ENCODE measurements around the gene KCTD12. TPM values are rescaled to one million over a fixed set of nuclear protein-coding genes. Genes with fewer than 3 reads are reported as not detected.
"Not testable (repeated sequence)": the region's sequence is repeated elsewhere in the genome, so short reads cannot be mapped to it uniquely, and the experiment has no call there.

KCTD12 gene
- total RNA-seq: 383 TPM
- polyA plus RNA-seq: 59.7 TPM

- WGBS: under 1% methylated on average over 83 of the region's 83 CpGs
- peak within 1 kb of the TSS; percentile 85 for H3K27ac ChIP-seq (ENCODE audit: low read depth)
- DNase-seq (ENCODE audit: extremely low spot score): peak; percentile 65
These were observed at the start of gene KCTD12 for GRCh38 chr13:76886292-76887075. Gene KCTD12, minus strand, starts transcription at chr13:76886405. Its CDS starts 257 bp downstream, at chr13:76886148.

DNA sequence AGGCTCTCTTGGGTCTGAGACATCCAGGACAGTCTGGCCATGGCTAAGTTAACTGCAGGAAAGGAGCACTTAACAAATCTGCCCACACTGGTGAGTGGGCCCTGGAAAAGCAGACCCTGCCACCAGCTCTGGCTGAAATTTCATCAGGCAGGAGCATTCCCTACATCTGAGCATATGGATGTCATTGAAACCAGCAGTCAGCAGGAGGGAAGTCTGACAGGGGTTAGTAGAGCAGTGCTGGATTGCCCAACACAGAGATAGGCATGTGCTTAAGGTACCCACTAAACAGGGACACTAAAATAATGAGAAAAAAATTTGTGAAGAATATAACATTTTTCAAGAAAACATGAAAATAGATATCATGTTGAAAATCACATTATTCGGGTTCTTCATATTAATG, 48.5 kb upstream of the KCTD12 start:
- 95% methylated on average over 1 of the region's 1 CpG for WGBS
- H3K4me1 ChIP-seq (ENCODE audit: insufficient read depth): no peaks in the 10 kb centered on the region
- no peak for DNase-seq (ENCODE audit: extremely low spot score)
- no peak overlapping the region for H3K27ac ChIP-seq (ENCODE audit: low read depth)
- H3K4me3 ChIP-seq (ENCODE audit: low read depth, low read length): no peak overlapping the region
- no peaks in the 10 kb centered on the region for H3K36me3 ChIP-seq (ENCODE audit: insufficient read depth)

More at GRCh38 chr13:76886292-76887075, at the start of gene KCTD12:
- Histone ChIP-seq H3K4me1 (ENCODE audit: insufficient read depth) (no peaks in the 10 kb centered on the region), H3K4me3 (ENCODE audit: low read depth, low read length) (peak within 1 kb of the TSS; percentile 69), H3K36me3 (ENCODE audit: insufficient read depth) (no peaks in the 10 kb centered on the region)

GRCh38 chr13:76932076-76932475, 45.9 kb upstream of the KCTD12 start:
- 52% methylated on average over 4 of the region's 4 CpGs for WGBS
- DNase-seq (ENCODE audit: extremely low spot score): no peak
- Histone ChIP-seq H3K36me3 (ENCODE audit: insufficient read depth) (no peaks in the 10 kb centered on the region), H3K27ac (ENCODE audit: low read depth) (no peak overlapping the region), H3K4me3 (ENCODE audit: low read depth, low read length) (no peak overlapping the region), H3K4me1 (ENCODE audit: insufficient read depth) (no peaks in the 10 kb centered on the region)

- H3K4me1 ChIP-seq (ENCODE audit: insufficient read depth): no peaks in the 10 kb centered on the region
- H3K36me3 ChIP-seq (ENCODE audit: insufficient read depth): no peaks in the 10 kb centered on the region
- no peak for DNase-seq (ENCODE audit: extremely low spot score)
- no peak overlapping the region for H3K4me3 ChIP-seq (ENCODE audit: low read depth, low read length)
- no peak overlapping the region for H3K27ac ChIP-seq (ENCODE audit: low read depth)
- WGBS: 64% methylated on average over 2 of the region's 2 CpGs
These were observed 43.7 kb upstream of the KCTD12 start for GRCh38 chr13:76929851-76930374.

DNA sequence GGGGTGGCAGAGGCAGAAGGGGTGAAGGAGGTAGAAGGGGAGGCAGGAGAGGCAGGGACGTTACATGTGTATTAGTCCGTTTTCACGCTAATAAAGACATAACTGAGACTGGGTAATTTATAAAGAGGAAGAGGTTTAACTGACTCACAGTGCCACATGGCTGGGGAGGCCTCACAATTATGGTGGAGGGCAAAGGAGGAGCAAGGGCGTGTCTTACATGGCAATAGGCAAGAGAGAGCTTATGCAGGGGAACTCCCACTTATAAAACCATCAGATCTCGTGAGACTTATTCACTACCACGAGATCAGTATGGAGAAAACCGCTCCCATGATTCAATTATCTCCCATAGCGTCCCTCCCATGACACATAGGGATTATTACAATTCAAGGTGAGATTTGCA, 43.1 kb upstream of the KCTD12 start:
- no peak for DNase-seq (ENCODE audit: extremely low spot score)
- WGBS: 90% methylated on average over 8 of the region's 8 CpGs
- no peak overlapping the region for H3K4me3 ChIP-seq (ENCODE audit: low read depth, low read length)
- no peaks in the 10 kb centered on the region for H3K36me3 ChIP-seq (ENCODE audit: insufficient read depth)
- H3K27ac ChIP-seq (ENCODE audit: low read depth): no peak overlapping the region
- H3K4me1 ChIP-seq (ENCODE audit: insufficient read depth): no peaks in the 10 kb centered on the region

GRCh38 chr13:76928456-76928855, 42.3 kb upstream of the KCTD12 start:
- no peak for DNase-seq (ENCODE audit: extremely low spot score)
- Histone ChIP-seq H3K4me3 (ENCODE audit: low read depth, low read length) (no peak overlapping the region), H3K4me1 (ENCODE audit: insufficient read depth) (no peaks in the 10 kb centered on the region), H3K27ac (ENCODE audit: low read depth) (no peak overlapping the region), H3K36me3 (ENCODE audit: insufficient read depth) (no peaks in the 10 kb centered on the region)
- whole genome bisulfite sequencing: 62% methylated on average over 3 of the region's 3 CpGs

- Histone ChIP-seq H3K4me1 (ENCODE audit: insufficient read depth) (no peaks in the 10 kb centered on the region), H3K4me3 (ENCODE audit: low read depth, low read length) (no peak overlapping the region), H3K36me3 (ENCODE audit: insufficient read depth) (no peaks in the 10 kb centered on the region), H3K27ac (ENCODE audit: low read depth) (no peak overlapping the region)
- WGBS: 82% methylated on average over 5 of the region's 5 CpGs
- DNase-seq (ENCODE audit: extremely low spot score): no peak
These were observed 41.8 kb upstream of the KCTD12 start for GRCh38 chr13:76927955-76928354.

DNA sequence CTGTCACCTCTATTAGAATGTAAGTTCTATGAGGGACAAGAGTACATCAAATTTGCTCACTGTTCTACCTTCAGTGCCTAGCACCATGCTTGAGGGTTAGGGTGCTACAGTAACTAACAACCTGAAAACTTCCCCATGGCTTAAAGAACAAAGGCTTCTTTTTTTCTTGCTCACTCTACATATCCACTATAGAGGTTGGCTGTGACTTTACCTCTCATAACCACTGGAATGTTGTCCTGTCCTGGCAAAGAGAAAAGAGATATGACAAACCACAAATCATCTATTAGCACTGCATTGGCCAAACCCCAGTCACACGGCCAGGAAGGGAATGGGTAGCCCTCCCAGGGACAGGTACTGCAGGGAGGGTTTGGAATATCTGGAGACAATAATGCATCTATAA, 38.9 kb upstream of the KCTD12 start:
- Histone ChIP-seq H3K36me3 (ENCODE audit: insufficient read depth) (no peaks in the 10 kb centered on the region), H3K27ac (ENCODE audit: low read depth) (no peak overlapping the region), H3K4me3 (ENCODE audit: low read depth, low read length) (no peak overlapping the region), H3K4me1 (ENCODE audit: insufficient read depth) (no peaks in the 10 kb centered on the region)
- WGBS: 76% methylated on average over 1 of the region's 1 CpG
- DNase-seq (ENCODE audit: extremely low spot score): no peak

DNA sequence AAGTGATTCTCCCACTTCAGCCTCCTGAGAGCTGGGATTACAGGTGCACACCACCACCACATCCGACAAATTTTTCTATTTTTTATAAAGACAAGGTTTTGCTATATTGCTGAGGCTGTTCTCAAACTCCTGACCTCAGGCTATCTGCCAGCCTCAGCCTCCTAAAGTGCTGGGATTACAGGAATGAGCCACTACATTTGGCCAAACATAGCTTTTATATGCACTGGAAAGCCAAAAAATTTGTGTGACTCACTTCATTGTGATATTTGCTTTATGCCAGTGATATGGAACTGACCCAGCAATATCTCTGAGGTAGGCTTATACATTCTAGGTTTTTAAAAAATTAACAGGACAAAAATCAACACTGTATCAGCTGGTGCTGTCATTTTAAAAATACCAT, 35.3 kb upstream of the KCTD12 start:
- H3K4me1 ChIP-seq (ENCODE audit: insufficient read depth): no peaks in the 10 kb centered on the region
- DNase-seq (ENCODE audit: extremely low spot score): no peak
- no peaks in the 10 kb centered on the region for H3K36me3 ChIP-seq (ENCODE audit: insufficient read depth)
- 95% methylated on average over 1 of the region's 1 CpG for WGBS
- no peak overlapping the region for H3K4me3 ChIP-seq (ENCODE audit: low read depth, low read length)
- H3K27ac ChIP-seq (ENCODE audit: low read depth): no peak overlapping the region

GRCh38 chr13:76917755-76918481, 31.7 kb upstream of the KCTD12 start:
- not testable (repeated sequence) for H3K4me3 ChIP-seq (ENCODE audit: low read depth, low read length); H3K4me1 ChIP-seq (ENCODE audit: insufficient read depth); H3K36me3 ChIP-seq (ENCODE audit: insufficient read depth); DNase-seq (ENCODE audit: extremely low spot score); H3K27ac ChIP-seq (ENCODE audit: low read depth)
- WGBS: 74% methylated on average over 12 of the region's 12 CpGs

DNA sequence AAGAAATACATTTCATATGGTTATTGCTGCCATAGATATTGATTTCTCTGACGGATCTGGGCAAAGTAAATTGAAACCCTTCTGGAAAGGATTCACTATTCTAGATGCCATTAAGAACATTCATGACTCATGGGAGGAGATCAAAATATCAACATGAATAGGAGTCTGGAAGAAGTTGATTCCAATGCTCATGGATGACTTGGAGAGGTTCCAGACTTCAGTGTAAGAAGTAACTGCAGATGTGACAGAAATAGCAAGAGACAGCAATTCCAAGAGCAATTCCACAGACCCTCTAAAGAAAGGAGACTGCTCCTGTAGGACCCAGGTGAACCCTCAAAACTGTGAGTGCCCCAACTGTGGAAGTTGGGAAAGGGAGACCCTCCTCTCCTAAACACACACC, 30.9 kb upstream of the KCTD12 start:
- Histone ChIP-seq H3K36me3 (ENCODE audit: insufficient read depth) (no peaks in the 10 kb centered on the region), H3K4me3 (ENCODE audit: low read depth, low read length) (no peak overlapping the region), H3K4me1 (ENCODE audit: insufficient read depth) (no peaks in the 10 kb centered on the region), H3K27ac (ENCODE audit: low read depth) (no peak overlapping the region)
- no peak for DNase-seq (ENCODE audit: extremely low spot score)
- 67% methylated on average over 1 of the region's 1 CpG for WGBS

DNA sequence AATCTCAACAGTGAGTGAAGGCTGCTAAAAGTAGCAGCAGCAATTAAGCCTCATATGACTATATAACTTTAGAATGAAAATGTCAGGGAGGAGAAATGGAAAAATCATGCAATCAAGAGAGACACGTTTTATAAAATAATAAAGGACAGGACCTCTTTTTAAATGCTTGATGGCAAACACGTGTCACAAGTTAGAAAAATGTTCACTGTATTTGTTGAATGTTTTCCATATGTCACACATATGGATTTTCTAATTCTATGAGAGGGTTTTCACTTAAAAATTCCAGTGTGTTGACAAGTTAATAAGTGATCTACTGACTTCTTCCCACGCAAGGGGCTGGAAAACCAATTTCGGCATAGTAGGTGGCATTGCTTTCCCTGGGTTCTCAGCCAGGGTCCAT, 27.7 kb upstream of the KCTD12 start:
- no peak for DNase-seq (ENCODE audit: extremely low spot score)
- Histone ChIP-seq H3K27ac (ENCODE audit: low read depth) (no peak overlapping the region), H3K36me3 (ENCODE audit: insufficient read depth) (no peaks in the 10 kb centered on the region), H3K4me1 (ENCODE audit: insufficient read depth) (no peaks in the 10 kb centered on the region), H3K4me3 (ENCODE audit: low read depth, low read length) (no peak overlapping the region)
- WGBS: 83% methylated on average over 4 of the region's 4 CpGs

DNA sequence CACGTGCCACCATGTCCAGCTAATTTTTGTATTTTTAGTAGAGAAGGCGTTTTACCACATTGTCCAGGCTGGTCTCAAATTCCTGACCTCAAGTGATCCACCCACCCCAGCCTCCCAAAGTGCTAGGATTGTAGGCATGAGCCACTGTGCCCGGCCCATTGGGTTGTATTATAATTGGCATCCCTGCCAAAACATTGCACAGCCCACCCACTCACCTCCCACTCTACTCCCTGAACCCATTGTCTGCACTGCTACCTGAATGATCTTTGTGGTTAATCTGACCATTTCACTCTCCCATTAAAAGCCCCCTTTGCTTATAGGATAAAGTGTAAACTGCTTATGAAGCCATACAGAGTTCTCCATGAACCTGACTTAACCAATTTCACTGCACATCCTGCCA, 26.3 kb upstream of the KCTD12 start:
- H3K36me3 ChIP-seq (ENCODE audit: insufficient read depth): no peaks in the 10 kb centered on the region
- WGBS: 94% methylated on average over 3 of the region's 3 CpGs
- H3K4me3 ChIP-seq (ENCODE audit: low read depth, low read length): no peak overlapping the region
- DNase-seq (ENCODE audit: extremely low spot score): no peak
- no peaks in the 10 kb centered on the region for H3K4me1 ChIP-seq (ENCODE audit: insufficient read depth)
- H3K27ac ChIP-seq (ENCODE audit: low read depth): no peak overlapping the region

DNA sequence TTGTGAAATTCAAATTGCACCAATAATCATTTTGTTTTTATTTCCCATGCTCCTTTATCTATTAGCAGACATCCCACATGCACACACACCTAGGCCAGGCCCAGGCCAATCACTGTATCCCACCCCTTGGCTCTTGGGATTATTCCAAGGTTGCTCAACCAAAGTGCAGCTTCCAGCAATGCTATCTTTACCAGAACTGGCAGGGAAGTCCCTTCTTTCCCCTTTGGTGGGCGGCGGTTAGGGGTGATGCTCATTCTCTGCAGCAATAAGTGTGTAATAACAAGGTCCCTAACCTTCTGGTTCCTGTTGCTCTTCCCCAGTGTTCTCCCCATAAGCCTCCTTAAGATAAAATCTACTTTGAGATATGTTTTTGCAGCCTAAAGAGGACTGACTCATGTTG, 18.3 kb upstream of the KCTD12 start:
- H3K4me1 ChIP-seq (ENCODE audit: insufficient read depth): no peaks in the 10 kb centered on the region
- H3K36me3 ChIP-seq (ENCODE audit: insufficient read depth): no peaks in the 10 kb centered on the region
- DNase-seq (ENCODE audit: extremely low spot score): no peak
- 69% methylated on average over 2 of the region's 2 CpGs for WGBS
- no peak overlapping the region for H3K27ac ChIP-seq (ENCODE audit: low read depth)
- H3K4me3 ChIP-seq (ENCODE audit: low read depth, low read length): no peak overlapping the region

Measured in urinary bladder (tissue), 4 donors.